Measurements from ENCODE around the gene TMED10.
"Not testable (repeated sequence)": the region's sequence is repeated elsewhere in the genome, so short reads cannot be mapped to it uniquely, and the experiment has no call there.

Gene TMED10

DNA sequence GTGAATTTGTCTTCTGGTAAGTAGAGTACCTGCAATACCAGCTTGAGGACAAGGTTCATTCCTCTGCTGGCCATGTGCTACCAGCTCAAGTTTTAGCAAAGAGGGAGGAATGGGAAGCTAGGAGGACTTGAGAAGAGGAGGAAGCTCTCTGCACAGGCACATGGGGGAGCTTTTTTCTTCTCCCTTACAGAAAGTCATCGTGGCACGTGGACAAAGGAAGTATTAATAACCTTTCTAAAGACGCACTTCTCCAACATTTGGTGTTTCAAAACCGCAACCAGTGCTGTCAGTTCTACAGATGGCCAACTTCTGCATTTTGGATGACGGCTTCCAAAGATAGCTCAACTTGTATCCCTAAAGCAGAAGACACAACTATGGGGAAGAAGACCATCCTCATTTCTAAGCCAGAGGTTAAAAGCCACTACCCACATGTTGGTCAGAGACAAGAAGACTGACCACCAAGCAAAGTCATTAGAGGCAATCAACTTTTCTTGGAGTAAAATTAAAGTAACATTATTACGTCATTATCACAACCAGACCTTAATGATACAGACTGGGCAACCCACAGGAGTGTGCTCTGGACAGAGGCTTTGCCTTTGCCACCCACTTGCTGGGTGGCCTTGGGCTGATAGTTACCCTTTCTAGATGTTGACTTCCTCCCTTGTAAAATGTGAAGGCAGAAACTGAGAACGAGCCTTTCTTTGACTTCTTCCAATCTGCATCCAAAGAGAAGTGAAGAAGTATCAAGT lies 12.3 kb upstream of the TMED10 start:
- no peak for DNase-seq

GRCh38 chr14:75188086-75188485 lies 11.7 kb upstream of the TMED10 start:
- DNase-seq: no peak

GRCh38 chr14:75186953-75187352 lies 10.5 kb upstream of the TMED10 start:
- no peak for DNase-seq

GRCh38 chr14:75185251-75186040 lies 9.0 kb upstream of the TMED10 start:
- no peak for DNase-seq

GRCh38 chr14:75184492-75184891 lies 8.1 kb upstream of the TMED10 start:
- no peak for DNase-seq

DNA sequence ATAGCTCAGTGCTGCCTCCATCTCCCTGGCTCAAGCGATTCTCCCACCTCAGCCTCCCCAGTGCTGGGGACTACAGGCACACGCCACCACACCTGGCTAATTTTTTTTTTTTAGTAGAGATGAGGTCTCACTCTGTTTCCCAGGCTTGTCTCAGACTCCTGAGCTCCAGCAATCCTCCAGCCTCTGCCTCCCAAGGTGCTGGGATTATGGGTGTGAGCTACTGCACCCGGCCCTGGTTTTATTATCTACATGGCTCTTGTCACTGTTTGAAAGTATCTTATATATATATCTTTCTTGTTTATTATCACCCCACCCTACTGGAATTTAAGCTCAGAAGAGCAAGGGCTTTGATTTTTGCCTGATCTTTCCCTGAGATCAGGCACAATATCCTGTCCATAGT lies 7.6 kb upstream of the TMED10 start:
- no peak for DNase-seq

DNA sequence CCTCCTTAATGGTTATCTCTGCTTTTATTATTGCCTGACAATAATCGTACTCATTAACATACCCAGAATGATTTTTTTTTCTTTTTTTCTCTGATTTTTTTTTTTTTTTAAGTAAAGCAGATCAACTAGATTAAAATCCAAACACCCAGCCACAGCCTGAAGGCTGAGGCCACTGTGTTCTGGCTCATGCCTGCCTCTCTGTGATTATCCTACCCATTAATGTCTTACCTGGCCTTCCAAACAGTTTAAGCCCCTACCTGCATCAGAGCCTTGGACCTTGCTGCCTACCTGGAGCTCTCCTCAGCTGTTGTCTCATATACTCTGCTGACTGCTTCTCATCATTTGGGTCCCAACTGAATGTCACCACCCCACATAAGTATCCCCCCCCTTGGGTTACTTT lies 6.8 kb upstream of the TMED10 start:
- DNase-seq: no peak

DNA sequence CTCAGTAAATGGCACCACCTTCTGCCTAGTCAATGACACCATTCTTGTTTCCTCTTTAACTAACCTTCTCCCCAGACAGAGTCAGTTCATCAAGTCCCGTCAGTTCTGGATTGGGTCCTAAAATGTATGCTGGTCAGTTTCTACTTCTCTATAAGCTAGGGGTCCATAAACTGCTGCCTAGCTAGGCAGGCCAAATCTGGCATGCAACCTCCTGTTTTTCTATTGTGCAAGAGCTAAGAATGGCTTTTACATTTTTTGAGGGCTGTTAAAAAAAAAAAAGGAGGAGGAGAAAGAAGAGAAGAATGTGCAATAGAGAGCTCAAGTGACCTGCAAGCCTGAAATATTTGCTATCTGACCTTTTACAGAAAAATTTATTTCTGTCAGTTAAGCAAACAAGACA lies 6.4 kb upstream of the TMED10 start:
- DNase-seq: no peak

DNA sequence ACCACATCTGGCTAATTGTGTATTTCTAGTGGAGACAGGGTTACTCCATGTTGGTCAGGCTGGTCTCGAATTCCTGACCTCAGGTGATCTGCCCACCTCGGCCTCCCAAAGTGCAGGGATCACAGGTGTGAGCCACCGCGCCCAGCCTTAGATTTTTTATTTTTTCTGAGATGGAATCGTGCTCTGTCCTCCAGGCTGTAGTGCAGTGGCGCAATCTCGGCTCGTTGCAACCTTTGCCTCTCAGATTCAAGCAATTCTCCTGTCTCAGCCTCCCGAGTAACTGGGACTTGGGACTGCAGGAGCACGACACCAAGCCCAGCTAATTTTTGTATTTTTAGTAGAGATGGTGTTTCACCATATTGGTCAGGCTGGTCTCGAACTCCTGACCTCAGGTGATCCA lies 5.8 kb upstream of the TMED10 start:
- not testable (repeated sequence) for DNase-seq

DNA sequence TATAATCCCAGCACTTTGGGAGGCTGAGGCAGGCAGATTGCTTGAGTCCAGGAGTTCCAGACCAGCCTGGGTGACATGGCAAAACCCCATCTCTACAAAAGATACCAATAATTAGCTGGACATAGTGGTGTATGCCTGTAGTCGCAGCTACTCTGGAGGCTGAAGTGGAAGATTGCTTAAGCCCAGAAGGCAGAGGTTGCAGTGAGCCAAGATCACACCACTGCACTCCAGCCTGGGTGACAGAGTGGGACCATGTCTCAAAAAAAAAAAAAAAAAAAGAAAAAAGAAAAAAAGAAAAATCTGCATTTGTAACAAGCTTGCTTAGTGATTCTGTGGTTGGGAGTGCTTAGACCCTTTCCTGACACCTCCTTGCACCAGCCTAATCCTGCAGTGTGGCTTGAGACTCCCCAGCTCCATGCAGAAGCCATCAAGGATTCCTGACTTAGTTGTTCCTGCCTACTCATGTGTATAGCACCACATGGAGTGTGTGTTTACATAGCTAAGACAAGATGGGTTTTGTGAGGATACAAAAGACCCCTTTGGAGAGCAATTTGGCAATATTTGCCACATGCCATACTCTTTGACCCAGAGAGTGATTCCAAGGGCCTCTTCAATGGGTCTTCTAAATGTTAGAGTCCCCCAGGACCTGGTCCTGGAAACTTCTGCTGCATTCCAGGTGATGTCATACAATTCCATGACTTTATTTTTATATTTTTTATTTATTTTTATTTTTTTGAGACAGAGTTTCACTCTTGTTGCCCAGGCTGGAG lies 5.1 kb upstream of the TMED10 start:
- no peak for DNase-seq

DNA sequence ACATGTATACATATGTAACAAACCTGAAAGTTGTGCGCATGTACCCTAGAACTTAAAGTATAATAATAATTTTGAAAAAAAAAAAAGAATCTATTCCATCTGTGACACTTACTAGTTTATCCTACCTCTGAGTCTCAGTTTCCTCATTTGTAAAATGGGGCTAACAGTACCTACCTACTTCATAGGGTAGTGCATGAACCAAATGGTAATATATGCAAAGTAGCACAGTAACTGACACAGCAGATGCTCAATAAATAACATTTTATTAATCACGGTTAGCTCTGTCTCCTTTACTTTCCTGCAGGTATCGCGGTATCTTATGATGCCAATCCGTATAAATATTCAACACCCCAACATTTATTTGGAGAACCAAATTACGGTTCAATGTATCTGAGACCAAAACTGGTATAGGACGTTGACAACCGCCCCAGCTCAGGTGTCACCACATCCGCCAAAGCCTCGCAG lies 703 bp downstream of the TMED10 start:
- DNase-seq: no peak

GRCh38 chr14:75174066-75174465 lies 2.3 kb downstream of the TMED10 start:
- DNase-seq: no peak

DNA sequence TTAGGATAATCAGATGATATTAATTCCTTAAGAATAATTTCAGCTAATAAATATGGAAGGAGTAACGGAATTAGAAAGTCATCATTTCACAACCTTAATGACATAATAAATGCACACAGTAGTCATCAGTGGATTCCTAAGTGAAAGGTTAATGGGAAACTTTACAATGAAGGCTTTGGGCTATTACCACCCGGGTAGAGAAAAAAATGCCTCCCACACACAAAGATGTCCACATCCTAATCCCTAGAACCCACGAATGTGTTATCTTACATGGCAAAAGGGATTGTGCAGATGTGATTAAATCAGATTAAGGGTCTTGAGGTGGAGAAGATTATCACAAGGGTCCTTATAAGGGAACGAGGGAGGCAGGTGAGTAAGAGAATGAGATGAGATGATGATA lies 5.6 kb downstream of the TMED10 start:
- no peak for DNase-seq

DNA sequence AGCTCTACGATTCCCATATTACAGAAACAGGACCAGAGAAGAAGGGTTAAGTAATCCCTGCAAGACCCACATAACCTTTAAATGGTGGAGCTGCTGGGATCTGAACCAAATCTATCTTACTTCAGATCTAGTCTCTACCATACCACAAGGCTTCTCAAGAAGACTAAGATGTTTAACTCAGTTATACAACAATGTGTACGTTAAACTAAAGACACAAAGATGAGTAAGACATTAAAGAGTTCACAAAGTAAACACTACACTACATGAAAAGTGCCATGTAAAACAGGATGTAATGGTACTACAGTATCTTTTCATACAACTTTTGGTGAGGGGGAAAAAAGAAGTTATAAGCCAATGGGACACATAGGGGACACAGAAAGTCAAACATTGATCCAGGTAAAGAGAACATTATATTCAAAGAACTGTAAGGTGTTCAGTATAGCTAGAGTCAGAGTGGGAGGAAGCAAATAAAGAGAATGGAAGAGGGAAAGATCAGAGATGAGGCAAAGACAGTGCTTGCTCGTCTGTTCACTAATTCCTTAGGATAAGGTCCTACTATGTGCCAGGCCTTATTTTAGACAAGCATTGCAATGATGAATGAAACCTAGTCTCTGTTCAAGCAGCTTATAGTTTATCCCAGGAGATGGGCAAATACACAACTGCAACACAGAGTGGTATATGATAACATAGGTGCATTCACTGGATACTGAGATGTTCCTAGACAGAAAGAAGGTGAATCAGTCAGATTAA lies 7.7 kb downstream of the TMED10 start:
- no peak for DNase-seq

DNA sequence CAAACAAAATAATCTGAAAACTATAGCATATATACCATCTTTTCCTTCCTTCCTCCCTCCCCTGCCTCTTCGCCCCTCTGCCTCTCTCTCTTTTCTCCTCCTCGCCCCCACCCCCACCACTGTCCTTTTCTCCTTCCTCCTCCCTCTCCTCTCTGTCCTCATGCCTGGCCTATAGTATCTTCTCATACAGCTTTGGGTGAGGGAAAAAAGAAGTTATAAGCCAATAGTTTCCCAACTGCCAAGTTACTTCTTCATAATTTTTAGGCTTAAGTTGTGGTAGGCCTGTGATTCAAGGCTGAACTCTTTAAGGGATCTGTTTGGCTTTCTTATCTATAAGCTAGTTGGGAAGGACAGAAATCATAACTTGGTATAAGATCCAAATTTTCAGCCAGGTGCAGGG lies 9.1 kb downstream of the TMED10 start:
- no peak for DNase-seq

DNA sequence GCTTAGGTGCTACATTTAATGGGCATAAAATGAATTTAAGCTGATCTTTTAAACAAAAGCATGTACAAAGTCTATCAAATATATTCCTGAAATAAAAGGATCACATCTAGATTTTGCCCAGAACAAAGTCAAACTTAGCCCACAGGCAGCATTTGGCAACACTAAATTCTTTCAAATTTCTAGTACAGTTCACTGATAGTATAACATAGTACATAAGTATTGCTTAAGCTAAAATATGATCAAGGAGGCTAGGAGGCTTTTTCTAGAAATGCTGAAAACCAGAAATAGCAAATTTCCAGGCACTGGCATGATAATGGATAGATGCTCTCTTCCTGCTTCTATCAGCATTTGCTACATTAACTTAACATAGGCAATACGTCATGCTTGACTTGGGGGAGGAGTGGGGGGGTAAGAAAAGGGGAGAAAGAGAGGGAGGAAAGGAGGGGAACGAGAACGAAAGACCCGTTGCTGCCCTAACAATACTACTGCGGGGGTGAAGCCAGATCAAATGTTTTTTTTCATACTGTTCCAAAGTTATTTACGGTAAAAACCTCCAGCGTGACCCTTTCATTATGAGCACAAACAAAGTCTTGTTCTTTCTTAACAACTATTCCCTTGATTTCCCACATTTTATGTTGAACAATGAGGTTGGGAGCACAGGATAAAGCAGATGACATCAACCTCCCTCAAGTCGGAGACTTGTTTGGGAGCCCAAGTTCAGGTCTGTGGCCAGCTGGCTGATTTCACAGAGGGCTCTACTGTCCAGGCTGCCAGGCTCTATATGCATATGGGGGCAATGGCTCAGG lies 10.6 kb downstream of the TMED10 start:
- DNase-seq: no peak

DNA sequence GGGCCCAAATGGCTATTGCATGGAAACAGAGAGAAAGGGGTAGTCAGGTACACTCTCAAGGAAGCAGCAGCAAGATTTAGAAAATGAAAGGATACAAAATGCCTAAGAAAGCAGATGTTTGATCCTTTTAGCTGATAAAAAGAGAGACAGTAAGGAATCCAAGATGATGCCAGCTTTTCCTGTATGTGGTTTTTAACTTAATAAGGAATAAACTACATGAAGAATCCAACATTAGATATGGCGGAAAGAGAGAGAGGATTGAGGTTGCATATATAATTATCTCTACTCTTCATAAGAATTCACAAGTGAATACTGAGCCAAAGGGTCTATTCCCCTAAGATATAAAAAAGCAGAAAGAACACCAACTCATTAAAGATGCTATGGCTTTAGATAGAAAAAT lies 11.6 kb downstream of the TMED10 start:
- DNase-seq: no peak

DNA sequence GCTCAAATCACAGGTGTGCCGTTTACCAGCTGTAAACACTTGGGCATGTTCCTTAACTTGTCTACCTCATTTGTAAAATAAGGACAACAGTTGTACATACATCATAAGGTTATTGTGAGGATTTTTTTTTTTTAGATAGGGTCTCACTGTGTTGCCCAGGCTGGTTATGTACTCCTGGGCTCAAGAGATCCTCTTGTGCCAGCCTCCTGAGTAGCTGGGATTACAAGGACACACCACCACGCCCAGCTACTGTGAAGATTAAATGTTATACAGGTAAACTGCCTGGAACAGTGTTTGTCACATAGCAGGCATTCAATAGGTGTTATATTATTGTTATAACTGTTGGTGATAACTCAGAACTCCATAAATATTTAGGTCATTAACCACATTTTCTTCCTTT lies 12.7 kb downstream of the TMED10 start:
- no peak for DNase-seq

DNA sequence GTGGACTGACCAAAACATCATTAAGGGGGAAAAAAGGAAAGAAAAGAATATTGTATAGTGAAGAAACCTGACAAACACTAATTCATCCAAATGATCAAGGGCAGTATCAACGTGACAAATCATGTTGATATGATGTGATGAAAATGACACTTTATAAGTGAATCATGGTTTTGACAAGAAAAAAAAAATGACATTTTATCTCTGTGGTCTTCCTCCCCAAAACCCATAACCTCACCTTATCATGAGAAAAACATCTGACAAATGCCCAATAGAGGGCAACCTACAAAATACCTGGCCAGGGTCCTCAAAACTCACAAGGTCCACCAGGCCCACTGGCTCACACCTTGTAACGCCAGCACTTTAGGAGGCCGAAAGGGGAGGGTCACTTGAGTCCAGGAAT lies 13.8 kb downstream of the TMED10 start:
- no peak for DNase-seq

GRCh38 chr14:75158843-75159614 lies 17.4 kb downstream of the TMED10 start:
- DNase-seq: no peak

DNA sequence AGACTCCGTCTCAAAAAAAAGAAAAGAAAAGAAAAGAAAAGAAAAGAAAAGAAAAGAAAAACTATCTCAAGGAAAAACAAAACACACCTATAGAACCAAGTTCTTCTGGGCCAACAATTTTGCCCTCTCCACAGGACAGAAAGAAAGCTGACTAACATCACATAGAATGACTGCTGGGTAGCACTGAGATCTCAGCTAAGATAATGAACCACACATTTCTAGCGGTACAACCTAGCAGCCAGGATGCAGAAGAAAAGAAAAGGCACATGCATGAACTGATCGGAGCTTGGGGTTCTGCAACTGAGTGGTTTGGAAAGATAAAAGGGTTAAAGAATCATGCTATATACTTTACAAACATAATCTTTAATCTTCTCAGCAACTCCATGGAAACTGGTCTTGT lies 19.5 kb downstream of the TMED10 start:
- DNase-seq: no peak

Measured in NCI-H1105 (cell line).